Measurements from ENCODE around the gene TRPC4.

TRPC4 gene

GRCh38 chr13:37608750-37609339 is 260.7 kb downstream of the TRPC4 start:
- in situ Hi-C loops (cut with MboI; ENCODE audit: low pct_unique_long_range_greater_than_20kb, low sequenced_read_pairs, unreplicated experiment): no loop called here
- DNase-seq (ENCODE audit: low spot score): no peak
- TF ChIP-seq CTCF (IDR thresholded peaks at IDR 0.05; ENCODE audit: extremely low read depth, insufficient read depth, missing control alignments): peak; percentile 39

- peak; percentile 18 for TF ChIP-seq CTCF (IDR thresholded peaks at IDR 0.05; ENCODE audit: extremely low read depth, insufficient read depth, missing control alignments)
- DNase-seq (ENCODE audit: low spot score): no peak
- in situ Hi-C loops (cut with MboI; ENCODE audit: low pct_unique_long_range_greater_than_20kb, low sequenced_read_pairs, unreplicated experiment): no loop called here
Observed at GRCh38 chr13:37602733-37603381, 266.7 kb downstream of the TRPC4 start.

GRCh38 chr13:37601648-37602440 is 267.7 kb downstream of the TRPC4 start:
- TF ChIP-seq CTCF (IDR thresholded peaks at IDR 0.05; ENCODE audit: extremely low read depth, insufficient read depth, missing control alignments): no peak
- no peak for DNase-seq (ENCODE audit: low spot score)
- in situ Hi-C loops (cut with MboI; ENCODE audit: low pct_unique_long_range_greater_than_20kb, low sequenced_read_pairs, unreplicated experiment): no loop called here

- in situ Hi-C loops (cut with MboI; ENCODE audit: low pct_unique_long_range_greater_than_20kb, low sequenced_read_pairs, unreplicated experiment): no loop called here
- TF ChIP-seq CTCF (IDR thresholded peaks at IDR 0.05; ENCODE audit: extremely low read depth, insufficient read depth, missing control alignments): no peak
- no peak for DNase-seq (ENCODE audit: low spot score)
Observed at GRCh38 chr13:37599519-37599918, 270.1 kb downstream of the TRPC4 start.

GRCh38 chr13:37598597-37598996 is 271.0 kb downstream of the TRPC4 start, which contains the start of gene POSTN:
Gene POSTN (minus strand): TSS chr13:37598768. CDS start chr13:37598726, 42 bp downstream.
- DNase-seq (ENCODE audit: low spot score): no peak
- in situ Hi-C loops (cut with MboI; ENCODE audit: low pct_unique_long_range_greater_than_20kb, low sequenced_read_pairs, unreplicated experiment): no loop called here
- TF ChIP-seq CTCF (IDR thresholded peaks at IDR 0.05; ENCODE audit: extremely low read depth, insufficient read depth, missing control alignments): no peak

GRCh38 chr13:37597477-37598025 is 272.0 kb downstream of the TRPC4 start:
- DNase-seq (ENCODE audit: low spot score): no peak
- no peak for TF ChIP-seq CTCF (IDR thresholded peaks at IDR 0.05; ENCODE audit: extremely low read depth, insufficient read depth, missing control alignments)
- in situ Hi-C loops (cut with MboI; ENCODE audit: low pct_unique_long_range_greater_than_20kb, low sequenced_read_pairs, unreplicated experiment): no loop called here
